HG03196 (cell line): Measurements from ENCODE around the gene SLC25A23.
"Not testable (repeated sequence)": the region's sequence is repeated elsewhere in the genome, so short reads cannot be mapped to it uniquely, and the experiment has no call there.

Experiments used
- ATAC-seq: cut with Tn5 transposase; IDR thresholded peaks from one replicate; pipeline ENCODE4 v1.9.1; 2021; ENCODE audit not compliant: unreplicated experiment

Gene SLC25A23

DNA sequence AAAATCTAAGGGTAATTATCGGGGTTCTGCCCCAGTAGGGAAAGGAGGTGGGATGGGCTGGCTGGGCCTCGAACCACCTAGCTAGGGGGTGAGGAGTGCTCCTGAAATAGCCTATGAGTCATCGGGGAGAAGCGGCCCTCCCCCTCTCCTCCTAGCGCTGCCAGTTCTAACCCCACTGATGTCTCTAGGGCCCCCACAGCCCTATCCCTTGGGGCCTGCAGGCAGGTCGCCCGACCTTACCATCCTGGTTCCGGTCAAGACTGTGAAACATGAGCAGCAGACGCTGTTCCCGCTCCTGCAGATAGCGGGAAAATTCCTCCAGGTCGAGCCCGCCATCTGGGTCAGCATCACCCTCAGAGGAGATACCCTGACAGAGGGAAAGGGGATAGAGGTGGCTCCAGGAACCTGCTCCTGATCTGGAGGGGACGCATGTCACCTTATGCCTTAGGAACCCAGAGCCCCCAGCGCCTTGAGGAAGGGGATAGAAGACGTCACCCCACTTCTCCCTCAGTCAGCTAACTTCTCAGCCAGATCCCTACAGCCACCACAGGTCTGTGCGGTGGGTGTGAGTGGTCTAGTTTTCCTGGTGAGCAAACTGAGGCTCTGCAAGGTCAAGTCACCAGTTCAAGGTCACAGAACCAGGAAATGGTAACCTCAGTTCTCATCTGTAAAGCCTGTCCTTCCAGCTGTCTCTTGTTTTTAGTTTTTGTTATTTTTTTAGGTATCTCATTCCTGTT is 1.5 kb downstream of the SLC25A23 start:
- no peak for ATAC-seq

DNA sequence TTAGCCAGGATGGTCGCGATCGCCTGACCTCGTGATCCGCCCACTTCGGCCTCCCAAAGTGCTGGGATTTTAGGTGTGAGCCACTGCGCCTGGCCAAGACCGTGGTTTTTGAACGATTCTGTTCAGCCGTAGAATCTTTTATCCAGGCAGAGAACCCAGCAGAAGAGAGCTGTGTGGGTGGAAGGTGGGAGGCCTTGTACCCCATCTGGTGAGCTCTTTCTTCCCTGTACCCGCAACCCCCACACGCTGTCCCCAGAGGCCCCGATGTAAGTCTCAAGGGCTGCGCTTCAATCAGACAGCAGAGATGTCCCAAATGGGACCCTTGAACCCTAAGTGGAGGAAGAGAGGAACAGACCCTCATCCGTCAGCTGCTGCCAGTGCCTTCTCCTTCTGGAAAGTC is 3.7 kb downstream of the SLC25A23 start:
- no peak for ATAC-seq

DNA sequence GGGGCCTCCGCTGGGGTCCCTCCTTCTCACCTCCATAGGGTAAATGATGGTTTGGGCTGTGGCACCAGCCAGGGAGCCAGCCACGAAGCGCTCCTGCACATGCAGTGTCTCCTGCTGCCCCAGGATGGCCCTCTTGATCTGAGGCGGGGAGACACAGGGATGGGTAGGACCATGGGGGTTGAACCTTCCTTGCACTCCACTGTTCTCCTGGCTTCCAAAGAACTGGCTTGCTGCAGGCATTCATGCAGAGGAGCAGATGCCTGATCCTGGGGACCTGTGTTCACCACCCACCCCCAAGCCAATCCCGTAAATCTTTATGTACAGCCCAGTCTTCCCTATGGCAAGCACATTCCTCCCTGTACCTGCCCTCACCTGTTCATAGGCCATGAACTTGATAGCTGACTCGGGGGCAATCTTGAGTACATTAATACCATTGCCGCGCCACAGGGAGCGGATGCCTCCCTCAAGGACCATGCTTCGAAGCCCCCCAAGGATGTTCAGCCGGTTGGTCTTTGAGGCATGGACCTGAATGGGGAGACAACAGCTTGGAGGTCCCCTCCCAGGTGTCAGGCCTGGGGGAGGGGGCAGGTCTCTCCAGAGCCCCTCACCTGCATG is 5.5 kb downstream of the SLC25A23 start:
- ATAC-seq, result no peak

DNA sequence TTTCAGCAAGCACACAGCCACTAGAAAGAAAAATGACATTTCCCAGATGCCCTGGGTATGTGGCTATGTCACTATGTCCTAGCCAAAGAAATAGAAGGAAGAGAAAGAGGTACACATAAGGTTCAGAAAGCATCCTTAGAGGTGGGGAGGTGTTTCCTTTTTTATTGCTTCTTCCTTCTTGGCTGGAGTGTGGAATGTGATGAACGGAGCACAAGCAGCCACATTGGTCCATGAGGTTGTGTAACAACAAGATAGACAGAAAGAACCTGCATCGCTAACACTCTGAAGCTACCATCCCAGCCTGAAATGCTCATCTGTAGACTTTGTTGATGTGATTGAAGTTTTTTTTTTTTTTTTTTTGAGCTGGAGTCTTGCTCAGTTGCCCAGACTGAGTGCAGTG is 6.7 kb downstream of the SLC25A23 start:
- no peak for ATAC-seq

DNA sequence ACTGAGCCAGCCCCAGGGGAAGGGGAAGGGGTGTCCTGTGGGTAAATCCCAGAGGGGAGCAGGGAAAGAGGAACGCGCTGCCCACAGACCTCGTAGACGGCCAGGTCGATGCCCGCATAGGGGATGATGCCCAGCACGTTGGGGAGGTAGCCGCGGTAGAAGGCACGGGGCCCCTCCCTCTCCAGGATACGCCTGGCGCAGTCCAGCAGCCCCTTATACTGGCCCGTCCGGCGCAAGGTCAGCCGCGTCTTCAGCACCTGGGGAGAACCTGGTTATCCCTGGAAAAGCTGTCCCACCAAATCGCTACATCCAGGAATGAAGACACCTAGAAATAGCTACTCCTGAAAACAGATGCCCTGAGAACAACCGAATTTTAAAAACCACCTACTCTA is 7.4 kb downstream of the SLC25A23 start:
- no peak for ATAC-seq

DNA sequence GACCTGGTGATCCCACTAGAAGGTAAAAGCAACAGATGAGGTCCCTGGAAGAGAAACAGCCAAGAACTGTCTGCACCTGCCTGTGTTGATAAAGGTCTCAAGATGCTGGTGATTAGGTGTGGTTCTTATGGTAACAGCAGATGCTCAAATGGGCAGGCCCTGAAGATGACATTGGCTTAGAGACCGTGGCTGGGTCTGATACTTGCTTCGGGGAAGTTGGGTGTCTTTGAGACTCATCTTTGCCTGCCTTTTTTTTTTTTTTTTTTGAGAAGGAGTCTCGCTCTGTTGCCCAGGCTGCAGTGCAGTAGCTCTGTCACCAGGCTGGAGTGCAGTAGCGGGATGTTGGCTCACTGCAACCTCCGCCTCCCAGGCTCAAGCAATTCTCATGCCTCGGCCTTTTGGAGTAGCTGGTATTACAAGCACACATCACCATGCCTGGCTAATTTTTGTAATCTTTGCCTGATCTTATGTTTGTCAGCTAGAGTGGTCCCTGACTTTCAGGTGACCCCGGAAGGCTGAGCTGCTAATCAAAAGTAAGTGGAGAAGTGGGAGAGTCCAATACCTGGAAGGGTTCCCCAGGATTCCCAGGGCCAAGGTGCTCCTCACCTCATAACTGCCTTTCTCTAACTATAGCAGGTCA is 7.9 kb downstream of the SLC25A23 start:
- ATAC-seq, result no peak

DNA sequence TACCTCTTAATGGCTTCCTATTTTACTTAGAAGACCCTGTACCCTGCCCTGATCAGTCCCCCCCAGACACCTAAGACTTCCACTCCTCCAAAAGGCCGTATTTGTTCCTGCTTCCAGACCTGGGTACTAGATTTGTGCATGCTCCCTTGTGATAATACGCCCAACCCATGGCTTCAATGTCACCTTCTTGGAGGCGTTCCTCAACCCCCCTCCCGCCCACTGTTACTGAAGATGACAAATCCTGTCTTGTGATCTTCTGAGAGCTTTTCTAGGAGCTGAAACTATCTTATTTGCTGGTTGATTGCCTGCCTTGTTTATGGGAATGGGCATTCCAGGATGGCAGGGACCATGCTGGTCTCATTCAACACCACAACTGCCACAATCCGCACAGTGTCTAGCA is 9.4 kb downstream of the SLC25A23 start:
- ATAC-seq, result no peak

DNA sequence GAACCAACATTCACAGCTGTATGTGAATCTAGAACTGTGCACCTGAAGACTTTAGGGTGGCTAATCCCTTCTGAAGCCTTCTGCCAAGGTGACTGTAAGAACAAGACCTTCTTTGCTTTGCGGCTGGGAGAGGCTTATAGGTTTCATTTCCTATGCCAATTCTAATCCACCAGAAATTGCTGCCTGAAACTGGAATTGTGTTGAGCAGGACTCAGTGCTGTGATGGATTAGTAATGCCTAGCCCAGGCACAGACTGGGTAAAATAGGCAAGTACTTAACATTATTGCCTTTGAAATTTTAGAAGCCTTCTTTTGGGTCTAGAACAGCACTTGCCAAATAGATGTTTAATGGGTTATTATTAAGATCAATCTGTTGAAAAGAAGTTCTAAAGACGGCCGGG is 11.5 kb downstream of the SLC25A23 start:
- ATAC-seq, result no peak

DNA sequence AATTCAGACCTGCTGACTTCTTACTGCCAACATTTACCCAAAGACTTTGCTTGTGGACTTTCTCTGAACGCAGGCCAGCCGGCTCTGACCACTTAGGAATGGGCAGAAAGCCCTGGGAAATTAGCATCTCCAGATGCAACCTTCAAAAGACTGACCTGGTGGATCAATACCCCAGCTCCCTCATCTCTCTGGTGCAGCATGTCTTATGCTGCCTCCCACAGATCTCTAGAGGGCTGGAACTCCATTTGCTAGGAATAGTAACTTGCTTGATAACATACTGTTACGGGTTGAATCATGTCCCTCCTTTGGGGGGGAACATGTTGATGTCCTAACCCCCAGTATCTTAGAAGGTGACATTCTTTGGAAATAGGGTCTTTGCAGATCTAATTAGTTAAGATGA is 13.1 kb downstream of the SLC25A23 start:
- ATAC-seq, result no peak

DNA sequence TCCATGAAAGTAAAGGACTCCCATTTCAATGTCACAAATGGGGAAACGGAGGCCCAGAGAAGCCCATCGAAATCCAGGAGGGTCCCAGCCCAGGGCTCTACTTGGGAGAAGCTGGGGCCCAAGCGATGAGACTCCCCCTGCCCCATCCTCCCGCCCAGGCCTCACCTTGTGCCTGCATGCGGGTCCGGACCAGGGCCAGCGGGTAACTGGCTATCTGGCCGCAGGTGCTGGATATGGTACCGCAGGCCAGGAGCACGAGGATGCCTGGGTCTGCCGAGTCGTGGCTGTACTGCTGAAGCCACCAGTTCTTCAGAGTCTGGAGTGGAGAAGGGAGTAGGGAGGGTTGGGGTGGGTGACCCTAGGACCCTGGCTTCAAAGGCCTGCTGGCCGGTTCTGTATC is 15.6 kb downstream of the SLC25A23 start:
- no peak for ATAC-seq

DNA sequence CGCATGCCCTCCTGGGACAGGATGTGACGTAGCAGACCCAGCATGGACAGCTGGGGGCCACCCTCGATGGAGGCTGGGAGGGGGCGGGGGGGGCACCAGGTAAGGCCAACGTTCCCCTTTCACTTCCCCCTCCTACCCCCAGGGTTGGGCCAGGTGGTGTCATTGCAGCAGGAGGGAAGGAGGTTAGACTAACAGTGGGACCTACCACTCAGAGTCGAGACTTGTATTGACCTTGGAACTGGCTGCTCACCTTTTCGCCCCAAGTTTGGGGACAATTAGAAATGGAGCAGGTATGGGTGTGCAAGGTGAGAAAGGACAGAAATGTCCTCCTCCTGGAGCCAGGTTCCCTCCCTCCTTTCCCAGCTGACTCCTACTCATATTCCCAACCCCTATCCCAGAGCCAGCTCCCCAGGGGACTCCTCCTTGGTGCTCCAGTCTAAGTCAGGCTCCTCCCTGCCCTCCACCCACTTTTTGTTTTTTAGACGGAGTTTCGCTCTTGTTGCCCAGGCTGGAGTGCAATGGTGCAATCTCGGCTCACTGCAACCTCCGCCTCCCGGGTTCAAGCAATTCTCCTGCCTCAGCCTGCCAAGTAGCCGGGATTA is 17.4 kb downstream of the SLC25A23 start:
- no peak for ATAC-seq

DNA sequence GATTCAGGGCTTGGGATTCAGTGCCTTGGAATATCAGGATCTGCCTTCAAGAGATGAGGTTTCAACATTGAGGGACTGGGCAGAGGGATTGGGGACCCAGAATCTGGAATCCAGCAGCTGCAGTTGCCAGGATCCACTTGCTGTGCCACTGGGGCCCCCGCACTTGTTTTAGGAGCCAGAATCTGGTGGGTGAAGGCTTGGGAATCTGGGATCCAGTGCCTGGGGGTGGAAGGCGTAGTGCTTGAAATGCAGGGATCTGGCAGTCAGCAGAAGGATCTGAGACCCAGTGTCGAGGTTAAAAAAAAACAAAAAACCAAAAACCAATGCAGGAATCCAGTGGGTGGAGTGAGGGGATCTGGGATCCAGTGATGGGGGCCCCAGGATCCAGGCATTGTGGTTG is 18.7 kb downstream of the SLC25A23 start:
- ATAC-seq, result no peak

DNA sequence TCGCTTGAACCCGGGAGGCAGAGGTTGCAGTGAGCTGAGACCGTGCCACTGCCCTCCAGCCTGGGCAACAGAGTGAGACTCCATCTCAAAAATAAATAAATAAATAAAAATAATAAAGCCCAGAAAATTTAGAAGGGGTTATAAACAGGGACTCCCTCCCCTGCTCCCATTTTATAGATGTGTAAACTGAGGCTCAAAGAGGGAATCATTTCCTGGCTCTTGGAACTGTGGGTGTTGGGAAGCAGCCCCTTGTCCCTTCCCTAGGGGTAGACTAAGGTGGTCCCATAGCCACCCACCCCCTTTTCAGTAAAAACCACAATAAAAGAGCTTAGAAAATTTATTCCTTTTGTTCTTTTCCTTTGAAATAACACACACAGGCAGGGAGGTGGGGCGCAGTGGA is 19.8 kb downstream of the SLC25A23 start:
- no peak for ATAC-seq

DNA sequence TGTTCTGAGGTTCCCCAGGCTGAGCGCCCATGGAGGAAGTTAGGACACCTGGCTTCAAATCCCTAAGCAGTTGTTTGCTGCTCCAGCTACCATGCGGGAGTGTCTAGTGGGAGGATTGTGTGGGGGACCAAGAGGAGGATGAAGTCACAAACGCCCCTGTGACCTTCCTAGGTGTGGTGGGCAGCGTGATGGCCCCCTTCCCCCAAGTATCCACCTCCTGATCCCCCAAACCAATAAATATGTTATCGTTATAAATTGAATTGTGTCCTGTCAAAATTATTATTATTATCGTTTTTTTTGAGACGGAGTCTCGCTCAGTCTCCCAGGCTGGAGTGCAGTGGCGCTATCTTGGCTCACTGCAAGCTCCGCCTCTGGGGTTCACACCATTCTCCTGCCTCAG is 25.9 kb downstream of the SLC25A23 start, which contains the start of gene SLC25A41:
Gene SLC25A41 (minus strand): TSS at position 101 of the 400 bp plus-strand sequence. CDS start 70 bp downstream, at position 31.
- no peak for ATAC-seq

DNA sequence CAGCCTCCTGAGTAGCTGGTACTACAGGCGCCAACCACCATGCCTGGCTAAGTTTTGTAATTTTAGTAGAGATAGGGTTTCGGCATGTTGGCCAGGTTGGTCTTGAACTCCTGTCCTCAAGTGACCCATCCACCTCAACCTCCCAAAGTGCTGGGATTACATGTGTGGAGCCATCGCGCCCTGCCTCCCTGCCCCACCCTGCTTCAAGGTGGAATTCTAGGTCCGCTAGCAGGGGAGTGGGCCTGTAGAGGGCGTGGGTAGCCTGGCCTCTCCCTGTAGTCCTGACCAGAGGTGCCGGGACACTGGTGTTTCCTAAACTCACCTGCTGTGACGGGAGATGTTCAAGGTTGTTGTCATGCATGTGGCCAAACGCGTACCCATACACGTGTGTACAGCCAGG is 26.4 kb downstream of the SLC25A23 start:
- ATAC-seq, result no peak

DNA sequence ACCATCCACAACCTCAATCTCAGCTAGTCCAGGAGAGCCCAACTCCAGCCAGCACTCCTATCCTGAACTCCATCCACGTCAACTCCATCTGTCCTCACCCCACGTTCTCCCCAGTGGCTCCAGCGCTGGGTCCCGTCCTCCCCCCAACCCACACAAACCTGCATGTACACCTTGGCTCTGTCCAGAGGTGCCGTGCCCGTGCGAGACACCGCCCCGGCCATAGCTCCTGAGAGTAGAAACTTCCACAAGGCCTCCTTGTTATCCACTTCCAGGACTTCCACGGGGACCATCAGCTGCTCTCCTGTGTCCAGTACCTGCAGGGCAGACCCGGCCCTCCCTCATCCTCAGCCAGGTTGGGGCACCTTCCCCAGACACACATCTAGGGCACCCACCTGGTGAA is 27.7 kb downstream of the SLC25A23 start:
- ATAC-seq, result no peak

DNA sequence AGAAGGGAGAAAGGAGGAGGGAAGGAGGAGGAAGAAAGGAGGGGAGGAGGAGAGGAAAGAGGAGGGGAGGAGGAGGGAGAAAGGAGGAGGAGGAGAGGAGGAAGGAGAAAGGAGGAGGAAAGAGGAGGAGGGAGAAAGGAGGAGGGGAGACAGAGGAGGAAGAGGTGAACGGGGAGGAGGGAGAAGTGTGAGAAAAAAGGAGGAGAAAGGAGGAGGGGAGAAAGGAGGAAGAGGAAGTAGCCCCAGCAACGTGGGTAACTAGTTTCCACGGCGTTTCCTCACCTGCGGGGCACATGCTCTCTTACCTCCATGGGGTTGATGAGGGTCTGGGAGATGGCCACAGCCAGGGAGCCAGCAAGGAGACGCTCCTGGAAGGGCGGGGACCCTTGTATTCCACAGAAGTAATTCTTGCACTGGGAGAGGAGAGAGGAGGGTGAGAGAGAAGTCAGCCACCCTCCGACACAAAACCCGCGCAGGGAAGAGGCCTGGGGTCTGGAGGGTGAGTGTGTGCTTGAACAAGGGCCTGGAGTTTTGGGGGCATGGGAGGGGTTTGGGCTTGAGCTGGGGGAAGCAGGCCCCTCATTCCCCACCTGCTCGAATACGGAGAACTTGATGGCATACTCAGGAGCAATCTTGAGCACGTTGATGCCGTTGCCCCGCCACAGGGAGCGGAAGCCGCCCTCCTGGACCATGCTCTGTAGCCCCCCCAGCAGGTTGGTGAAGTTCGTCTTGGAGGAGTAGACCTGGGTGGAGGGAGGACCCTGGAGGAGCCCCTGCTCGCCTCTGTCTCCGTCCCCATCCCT is 30.0 kb downstream of the SLC25A23 start:
- no peak for ATAC-seq

DNA sequence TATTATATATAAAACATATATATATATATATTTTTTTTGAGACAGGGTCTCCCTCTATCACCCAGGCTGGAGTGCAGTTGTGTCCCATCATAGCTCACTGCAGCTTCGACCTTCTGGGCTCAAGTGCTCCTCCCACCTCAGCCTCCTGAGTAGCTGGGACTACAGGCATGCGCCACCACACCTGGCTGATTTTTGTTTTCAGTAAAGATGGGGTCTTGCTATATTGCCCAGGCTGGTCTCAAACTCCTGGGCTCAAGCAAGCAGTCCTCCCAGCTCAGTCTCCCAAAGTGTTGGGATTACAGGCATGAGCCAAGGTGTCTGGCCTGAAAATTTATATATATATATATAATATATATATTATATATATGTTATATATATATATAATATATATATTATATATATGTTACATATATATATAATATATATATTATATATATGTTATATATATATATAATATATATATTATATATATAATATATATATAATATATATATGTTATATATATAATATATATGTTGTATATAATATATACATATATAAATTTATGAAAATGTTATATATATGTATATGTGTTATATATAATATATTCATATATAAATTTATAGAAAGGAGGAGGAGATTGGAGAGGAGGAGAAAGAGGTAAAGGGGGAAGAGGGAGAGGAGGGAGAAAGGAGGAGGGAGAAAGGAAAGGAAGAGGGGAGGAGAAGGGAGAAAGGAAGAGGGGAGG is 30.7 kb downstream of the SLC25A23 start:
- not testable (repeated sequence) for ATAC-seq

DNA sequence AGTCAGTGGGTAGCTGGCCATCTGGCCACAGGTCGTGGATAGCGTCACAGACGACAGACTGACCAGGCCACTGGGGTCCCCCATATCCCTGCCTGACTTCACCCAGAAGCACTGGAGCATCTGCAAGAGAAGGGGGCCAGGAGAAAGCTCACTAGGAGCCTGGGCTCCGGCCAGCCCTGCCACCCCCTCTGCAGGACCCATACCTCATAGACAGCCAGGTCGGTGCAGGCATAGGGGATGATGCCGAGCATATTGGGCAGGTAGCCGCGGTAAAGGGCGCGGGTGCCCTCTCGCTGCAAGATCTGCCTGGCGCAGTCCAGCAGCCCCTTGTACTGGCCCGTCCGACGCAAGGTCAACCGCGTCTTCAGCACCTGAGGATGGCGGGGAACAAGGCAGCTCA is 32.5 kb downstream of the SLC25A23 start:
- no peak for ATAC-seq
